IPS-18a (cell line): Measurements from ENCODE around the gene ATP5PO.
A peak's percentile ranks its signal among the peaks of the same experiment; 100 is the strongest.

Source experiments
- H3K27ac ChIP-seq: one replicate; pipeline ENCODE4 v1.5.1; 2013; ENCODE audit warnings: low read length
- H3K27me3 ChIP-seq: one replicate; pipeline ENCODE4 v1.6.1; 2013; ENCODE audit warnings: mild to moderate bottlenecking, low read length; ENCODE audit not compliant: control insufficient read depth, insufficient read depth
- H3K36me3 ChIP-seq: one replicate; pipeline ENCODE4 v1.6.1; 2013; ENCODE audit warnings: low read depth, low read length; ENCODE audit not compliant: control insufficient read depth
- H3K4me1 ChIP-seq: one replicate; pipeline ENCODE4 v1.6.1; 2013; ENCODE audit warnings: low read depth, low read length; ENCODE audit not compliant: control insufficient read depth
- H3K4me3 ChIP-seq: one replicate; pipeline ENCODE4 v1.5.1; 2013; ENCODE audit warnings: low read length
- H3K9ac ChIP-seq: one replicate; pipeline ENCODE4 v1.6.1; 2013; ENCODE audit warnings: mild to moderate bottlenecking, low read length, moderate library complexity
- H3K9me3 ChIP-seq: one replicate; pipeline ENCODE4 v1.6.1; 2013; ENCODE audit warnings: low read depth, low read length; ENCODE audit not compliant: control insufficient read depth

Gene ATP5PO

DNA sequence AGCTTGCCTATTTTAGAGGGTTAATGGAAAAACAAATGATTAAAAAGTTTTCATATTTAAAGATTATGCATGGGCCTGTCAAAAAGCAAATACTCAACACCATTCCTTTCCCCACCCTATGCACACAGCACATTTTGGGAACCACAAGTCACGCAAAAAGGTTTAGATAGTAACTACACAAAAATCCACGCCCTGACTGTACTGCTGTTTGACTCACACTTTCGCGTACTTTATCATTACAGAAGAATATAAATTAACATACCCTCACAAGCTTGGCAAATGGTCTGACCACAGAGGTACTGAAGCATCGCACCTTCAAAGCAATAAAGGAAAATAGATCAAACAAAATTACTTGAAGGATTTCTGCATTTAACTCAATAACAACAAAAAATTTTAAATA lies 1.4 kb downstream of the ATP5PO start:
- no peaks in the 10 kb centered on the region for H3K9me3 ChIP-seq
- peaks cover 10% of the 10 kb centered on the region for H3K4me1 ChIP-seq
- H3K9ac ChIP-seq = no peak overlapping the region
- H3K4me3 ChIP-seq = peak overlapping the region; percentile 100
- H3K36me3 ChIP-seq = peaks cover 42% of the 10 kb centered on the region
- no peaks in the 10 kb centered on the region for H3K27me3 ChIP-seq
- no peak overlapping the region for H3K27ac ChIP-seq

DNA sequence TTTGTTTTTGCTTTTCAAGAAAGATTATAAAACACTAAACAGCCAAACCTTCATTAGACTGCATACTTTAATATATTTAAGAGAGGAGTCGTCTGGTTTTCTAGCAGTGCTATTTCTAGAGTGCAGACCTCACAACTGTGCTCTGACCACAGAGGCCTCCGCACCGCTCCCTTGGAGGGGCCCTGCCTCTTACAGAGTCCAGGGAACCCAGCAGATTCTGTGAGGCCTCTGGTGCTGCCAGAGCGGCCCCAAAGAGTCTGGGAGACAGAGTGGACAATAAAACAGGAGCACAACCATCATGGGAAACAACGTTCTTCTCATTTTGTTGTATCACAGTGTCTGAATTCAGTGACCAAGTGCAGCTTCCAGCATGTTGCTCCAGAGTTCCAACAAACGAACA lies 5.8 kb downstream of the ATP5PO start:
- H3K36me3 ChIP-seq = peaks cover 85% of the 10 kb centered on the region

DNA sequence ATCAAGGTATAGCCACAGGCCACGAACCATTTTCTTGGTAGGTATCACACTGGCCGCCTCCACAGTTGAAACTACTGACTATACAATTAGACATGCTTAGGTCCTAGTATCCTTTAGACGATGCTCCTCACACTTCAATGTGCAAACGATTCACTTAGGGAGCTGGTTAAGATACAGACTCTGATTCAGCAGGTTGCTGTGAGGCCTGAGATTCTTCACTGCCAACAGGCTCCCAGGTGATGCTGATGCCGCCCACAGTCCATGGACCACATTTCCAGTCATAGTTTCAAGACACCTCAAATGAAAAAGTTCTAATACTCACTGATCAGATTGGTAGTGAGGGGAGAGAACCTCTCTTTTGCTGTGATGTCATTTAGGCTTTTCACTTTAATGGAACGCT lies 6.8 kb downstream of the ATP5PO start:
- Histone ChIP-seq H3K4me1 (no peaks in the 10 kb centered on the region), H3K36me3 (peaks cover 93% of the 10 kb centered on the region), H3K27ac (no peak overlapping the region), H3K9ac (no peak overlapping the region), H3K9me3 (no peaks in the 10 kb centered on the region), H3K4me3 (no peak overlapping the region), H3K27me3 (no peaks in the 10 kb centered on the region)

More for the DNA sequence above, 5.8 kb downstream of the ATP5PO start:
- Histone ChIP-seq H3K4me1 (peaks cover 3% of the 10 kb centered on the region), H3K9me3 (no peaks in the 10 kb centered on the region), H3K4me3 (no peak overlapping the region), H3K27me3 (no peaks in the 10 kb centered on the region), H3K9ac (no peak overlapping the region), H3K27ac (no peak overlapping the region)

DNA sequence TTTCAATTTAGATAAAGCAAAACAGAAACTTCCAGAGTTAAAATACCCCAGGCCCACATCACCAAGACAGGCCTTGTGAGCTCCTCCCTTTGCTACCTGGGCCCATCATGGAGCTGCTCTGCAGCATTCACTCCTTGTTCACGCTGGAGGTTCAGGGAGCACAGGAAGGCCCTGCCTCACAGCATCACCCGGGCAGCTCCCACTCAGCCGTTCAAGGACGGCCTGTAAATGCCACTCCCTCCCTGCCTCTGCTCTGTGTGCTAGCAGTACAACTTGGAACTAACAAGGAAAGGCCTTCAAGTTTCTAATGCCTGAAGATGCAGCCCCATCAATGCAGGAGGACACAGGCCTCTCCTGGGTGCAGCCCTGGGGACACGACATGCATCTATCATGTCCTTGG lies 11.6 kb downstream of the ATP5PO start:
- Histone ChIP-seq H3K9ac (no peak overlapping the region), H3K27ac (no peak overlapping the region), H3K4me1 (no peaks in the 10 kb centered on the region), H3K27me3 (no peaks in the 10 kb centered on the region), H3K36me3 (peaks cover 64% of the 10 kb centered on the region), H3K9me3 (no peaks in the 10 kb centered on the region), H3K4me3 (no peak overlapping the region)

DNA sequence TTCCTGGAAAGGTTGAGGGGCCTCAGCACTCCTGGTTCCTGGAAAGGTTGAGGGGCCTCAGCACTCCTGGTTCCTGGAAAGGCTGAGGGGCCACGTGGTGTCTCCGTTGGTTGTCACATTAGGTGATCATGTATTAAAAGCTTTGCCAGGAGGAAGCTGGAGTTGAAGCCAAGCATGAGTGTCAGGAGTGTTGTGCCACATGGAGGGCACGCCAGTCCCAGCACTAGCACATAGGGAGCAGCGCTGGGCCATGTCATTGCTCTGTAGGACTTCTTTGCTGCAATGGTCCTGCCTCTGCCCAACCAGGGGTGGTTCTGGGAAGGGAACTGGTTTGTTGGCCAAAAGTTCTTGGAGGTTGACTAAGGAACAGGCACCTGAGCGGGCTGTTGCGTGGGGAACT lies 13.3 kb downstream of the ATP5PO start:
- Histone ChIP-seq H3K4me3 (no peak overlapping the region), H3K9ac (no peak overlapping the region), H3K27me3 (no peaks in the 10 kb centered on the region), H3K27ac (no peak overlapping the region), H3K4me1 (no peaks in the 10 kb centered on the region), H3K9me3 (no peaks in the 10 kb centered on the region), H3K36me3 (peaks cover 47% of the 10 kb centered on the region)

DNA sequence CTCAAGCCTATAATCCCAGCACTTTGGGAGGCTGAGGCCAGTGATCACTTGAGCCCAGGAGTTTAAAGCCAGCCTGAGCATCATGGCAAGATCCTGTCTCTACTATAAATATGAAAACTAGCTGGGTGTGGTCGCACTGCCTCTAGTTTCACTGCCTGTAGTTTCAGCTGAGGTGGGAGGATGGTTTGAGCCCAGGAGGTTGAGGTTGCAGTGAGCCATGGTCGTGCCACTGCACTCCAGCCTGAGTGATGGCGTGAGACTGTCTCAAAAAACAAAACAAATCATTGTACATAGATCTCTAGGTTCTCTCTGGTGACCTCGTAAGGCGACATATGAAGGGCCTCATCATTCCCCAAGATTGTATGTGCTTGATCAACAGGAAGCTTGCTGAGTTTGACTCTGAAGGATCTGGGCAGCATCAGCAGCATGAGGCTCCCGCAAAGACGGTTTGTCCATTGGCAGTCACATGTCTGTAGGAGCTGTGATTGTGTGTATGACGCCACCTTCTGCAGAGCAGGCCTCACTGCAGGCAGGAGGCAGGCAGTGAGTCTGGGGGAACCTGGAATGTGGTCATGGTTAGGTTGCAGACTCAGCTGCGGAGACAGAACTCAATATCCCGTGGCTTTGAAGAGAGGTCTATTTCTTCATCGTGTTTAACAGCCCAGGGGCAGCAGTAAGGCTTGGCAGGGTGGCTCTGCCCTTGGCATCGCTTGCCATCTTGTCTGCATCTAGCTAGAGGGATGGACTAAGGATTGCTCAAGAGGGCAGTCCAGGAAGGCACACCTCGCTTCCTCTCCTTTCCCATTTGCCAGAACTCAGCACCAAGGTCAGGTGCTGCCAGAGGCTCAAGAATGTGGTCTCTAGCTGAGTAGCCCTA lies 14.0 kb downstream of the ATP5PO start:
- no peak overlapping the region for H3K27ac ChIP-seq
- no peaks in the 10 kb centered on the region for H3K9me3 ChIP-seq
- no peak overlapping the region for H3K4me3 ChIP-seq
- H3K27me3 ChIP-seq = no peaks in the 10 kb centered on the region
- peaks cover 40% of the 10 kb centered on the region for H3K36me3 ChIP-seq
- no peaks in the 10 kb centered on the region for H3K4me1 ChIP-seq
- no peak overlapping the region for H3K9ac ChIP-seq

DNA sequence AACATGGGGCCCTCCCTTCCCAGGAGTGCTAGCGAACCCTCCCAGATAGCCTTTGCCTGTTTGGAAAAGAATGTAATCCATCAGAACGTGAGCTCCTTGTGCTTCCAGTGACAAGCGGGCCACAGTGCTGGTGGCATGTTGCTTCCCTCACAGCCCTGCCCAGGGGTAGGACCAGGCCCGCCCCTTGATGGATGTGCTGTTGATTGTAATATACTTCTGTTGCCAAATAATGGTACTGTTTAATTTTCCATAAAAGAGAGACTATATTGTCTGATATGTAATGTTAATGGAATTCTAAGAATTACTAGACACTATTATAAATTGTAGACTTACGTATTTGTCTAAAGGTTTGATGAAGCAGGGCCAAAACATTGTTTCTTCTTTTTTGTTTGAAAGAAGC lies 16.4 kb downstream of the ATP5PO start:
- H3K27me3 ChIP-seq = no peaks in the 10 kb centered on the region
- H3K27ac ChIP-seq = no peak overlapping the region
- peaks cover 17% of the 10 kb centered on the region for H3K36me3 ChIP-seq
- no peaks in the 10 kb centered on the region for H3K4me1 ChIP-seq
- H3K4me3 ChIP-seq = no peak overlapping the region
- no peak overlapping the region for H3K9ac ChIP-seq
- no peaks in the 10 kb centered on the region for H3K9me3 ChIP-seq

DNA sequence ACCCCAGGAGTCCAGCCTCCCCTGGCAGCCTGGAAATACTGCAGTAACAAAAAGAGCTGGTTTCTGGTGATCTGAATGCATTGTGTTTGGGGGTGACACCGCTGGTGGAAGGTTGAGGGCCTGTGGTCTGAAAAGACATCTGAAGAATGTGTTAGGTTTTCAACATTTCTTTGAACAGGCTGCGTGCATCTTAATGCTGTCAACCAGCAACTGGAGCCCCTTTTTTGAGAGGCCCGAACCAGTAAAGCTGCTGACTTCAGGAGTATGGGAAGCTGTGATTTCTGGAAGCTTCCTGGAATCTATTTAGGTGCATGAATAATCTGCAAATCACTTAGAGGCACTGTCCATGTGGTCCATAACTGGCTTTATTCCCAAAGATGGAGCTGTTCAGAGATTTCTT lies 17.0 kb downstream of the ATP5PO start:
- no peak overlapping the region for H3K4me3 ChIP-seq
- no peaks in the 10 kb centered on the region for H3K4me1 ChIP-seq
- H3K9me3 ChIP-seq = no peaks in the 10 kb centered on the region
- H3K9ac ChIP-seq = no peak overlapping the region
- peaks cover 12% of the 10 kb centered on the region for H3K36me3 ChIP-seq
- H3K27ac ChIP-seq = no peak overlapping the region
- no peaks in the 10 kb centered on the region for H3K27me3 ChIP-seq

DNA sequence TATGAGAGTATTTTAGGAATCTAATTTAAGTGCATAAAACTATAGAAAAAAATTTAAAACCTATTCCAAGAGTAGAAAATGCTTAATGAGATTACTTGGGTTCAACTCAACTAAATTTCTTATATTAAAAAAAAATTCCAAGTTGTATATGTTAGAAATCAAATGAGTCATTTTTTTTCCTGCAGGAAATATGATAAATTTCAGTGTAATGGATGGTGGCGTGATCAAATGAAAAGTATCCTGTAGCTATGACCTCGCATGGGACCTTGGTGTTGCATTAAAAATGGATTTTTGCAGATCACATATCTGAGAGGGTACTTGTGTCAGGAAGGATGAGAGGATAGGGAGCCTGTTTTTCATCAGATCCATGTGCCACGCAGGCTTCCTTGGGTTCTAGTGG lies 17.9 kb downstream of the ATP5PO start:
- Histone ChIP-seq H3K9ac (no peak overlapping the region), H3K4me1 (peaks cover under 1% of the 10 kb centered on the region)

DNA sequence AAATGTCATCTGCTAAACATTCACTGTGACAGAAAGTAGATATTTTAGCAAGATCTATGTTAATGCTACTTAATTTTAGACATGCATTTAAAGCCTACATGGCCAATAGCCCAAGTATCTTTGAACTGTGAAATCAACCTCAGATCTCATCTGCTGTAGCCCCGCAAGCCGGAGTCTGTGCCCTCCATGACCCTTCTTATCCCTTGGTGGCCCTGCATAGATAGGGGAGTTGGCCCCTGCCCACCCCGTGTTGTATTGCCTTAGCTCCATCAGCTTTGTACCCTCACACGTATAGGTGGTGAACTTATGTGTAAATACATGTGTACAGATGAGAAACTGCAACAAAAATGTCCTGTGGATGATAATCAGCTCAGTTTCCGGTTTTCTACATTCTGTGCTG lies 18.5 kb downstream of the ATP5PO start:
- no peaks in the 10 kb centered on the region for H3K36me3 ChIP-seq
- no peaks in the 10 kb centered on the region for H3K27me3 ChIP-seq
- no peaks in the 10 kb centered on the region for H3K9me3 ChIP-seq
- no peak overlapping the region for H3K9ac ChIP-seq
- no peak overlapping the region for H3K4me3 ChIP-seq
- H3K27ac ChIP-seq = no peak overlapping the region
- peaks cover 6% of the 10 kb centered on the region for H3K4me1 ChIP-seq

More for the DNA sequence above, 17.9 kb downstream of the ATP5PO start:
- no peak overlapping the region for H3K4me3 ChIP-seq
- H3K27ac ChIP-seq = no peak overlapping the region
- H3K36me3 ChIP-seq = peaks cover 3% of the 10 kb centered on the region
- H3K9me3 ChIP-seq = no peaks in the 10 kb centered on the region
- H3K27me3 ChIP-seq = no peaks in the 10 kb centered on the region

DNA sequence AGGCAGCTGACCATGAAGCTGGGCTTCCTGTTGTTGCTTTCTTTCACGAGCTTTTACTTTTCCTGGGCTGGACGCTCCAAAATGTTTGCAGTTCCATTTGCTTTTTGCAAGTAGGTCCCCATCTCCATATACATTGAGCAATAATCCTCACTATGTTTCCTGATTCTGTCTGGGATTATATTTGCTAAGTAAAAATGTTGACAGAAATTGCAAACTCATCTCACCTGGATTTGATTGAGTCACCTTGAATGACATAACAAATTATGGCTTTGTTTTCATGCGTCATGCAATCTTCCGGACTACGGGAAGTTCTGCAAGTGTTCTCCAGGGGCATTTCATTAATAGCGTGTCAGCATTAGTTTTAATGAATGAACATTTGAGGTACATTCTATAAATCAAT lies 18.9 kb downstream of the ATP5PO start:
- H3K4me3 ChIP-seq = no peak overlapping the region
- no peaks in the 10 kb centered on the region for H3K36me3 ChIP-seq
- no peaks in the 10 kb centered on the region for H3K9me3 ChIP-seq
- no peaks in the 10 kb centered on the region for H3K27me3 ChIP-seq
- H3K27ac ChIP-seq = no peak overlapping the region
- H3K4me1 ChIP-seq = peaks cover 10% of the 10 kb centered on the region
- H3K9ac ChIP-seq = no peak overlapping the region

DNA sequence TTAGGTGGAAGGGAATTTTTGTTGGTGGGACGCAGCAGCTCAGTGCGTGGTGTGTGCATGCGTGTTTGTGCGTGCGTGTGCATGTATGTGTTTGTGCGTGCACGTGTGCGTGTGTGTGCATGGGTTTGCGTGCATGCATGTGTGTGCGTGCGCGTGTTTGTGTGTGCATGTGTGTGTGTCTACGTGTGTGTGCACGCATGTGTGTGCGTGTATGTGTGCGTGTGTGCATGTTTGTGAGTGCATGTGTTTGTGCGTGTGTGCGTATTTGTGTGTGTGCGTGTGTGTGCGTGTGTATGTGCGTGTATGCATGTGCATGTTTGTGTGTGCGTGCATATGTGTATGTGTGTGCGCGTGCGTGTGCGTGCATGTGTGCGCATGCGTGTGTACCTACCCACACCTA lies 20.2 kb downstream of the ATP5PO start:
- no peaks in the 10 kb centered on the region for H3K36me3 ChIP-seq
- H3K27ac ChIP-seq = no peak overlapping the region
- no peak overlapping the region for H3K9ac ChIP-seq
- no peaks in the 10 kb centered on the region for H3K27me3 ChIP-seq
- peaks cover 10% of the 10 kb centered on the region for H3K4me1 ChIP-seq
- H3K9me3 ChIP-seq = no peaks in the 10 kb centered on the region
- H3K4me3 ChIP-seq = no peak overlapping the region
